GM21825 (cell line): ENCODE data around the gene ENOX1.
"Not testable (repeated sequence)": the region's sequence is repeated elsewhere in the genome, so short reads cannot be mapped to it uniquely, and the experiment has no call there.

Source experiments
- ATAC-seq: cut with Tn5 transposase; IDR thresholded peaks from one replicate; pipeline ENCODE4 v1.9.1; 2021; ENCODE audit warnings: mild to moderate bottlenecking, moderate library complexity; ENCODE audit not compliant: unreplicated experiment

ENOX1 gene

DNA sequence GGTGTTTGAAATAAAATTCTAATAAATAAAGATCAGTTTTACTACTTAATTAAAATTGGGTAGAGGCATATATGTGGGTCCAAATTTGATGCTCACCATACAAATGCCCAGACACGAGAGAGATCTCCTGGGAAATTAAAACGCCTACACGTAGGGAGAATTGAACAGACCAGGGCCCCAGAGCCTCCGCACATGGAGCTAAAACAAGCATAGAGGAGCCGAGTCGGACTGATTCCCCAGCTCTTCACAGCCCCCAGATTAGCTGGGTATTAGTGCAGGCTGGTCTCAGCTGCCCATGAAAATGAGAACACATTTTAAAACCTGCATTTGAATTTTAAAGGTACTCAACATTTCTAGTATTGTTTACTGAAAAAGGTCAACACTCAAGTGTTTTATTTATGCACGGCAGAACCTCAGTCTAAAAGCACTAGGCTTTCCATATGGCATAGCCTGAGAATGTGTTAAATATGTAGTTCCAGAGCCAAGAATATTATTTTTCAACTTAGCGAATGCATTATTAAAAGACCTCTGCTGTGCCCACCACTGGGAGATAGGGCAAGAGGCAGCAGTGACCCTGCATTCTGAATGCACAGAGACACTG is 344.8 kb downstream of the ENOX1 start:
- ATAC-seq: no peak

DNA sequence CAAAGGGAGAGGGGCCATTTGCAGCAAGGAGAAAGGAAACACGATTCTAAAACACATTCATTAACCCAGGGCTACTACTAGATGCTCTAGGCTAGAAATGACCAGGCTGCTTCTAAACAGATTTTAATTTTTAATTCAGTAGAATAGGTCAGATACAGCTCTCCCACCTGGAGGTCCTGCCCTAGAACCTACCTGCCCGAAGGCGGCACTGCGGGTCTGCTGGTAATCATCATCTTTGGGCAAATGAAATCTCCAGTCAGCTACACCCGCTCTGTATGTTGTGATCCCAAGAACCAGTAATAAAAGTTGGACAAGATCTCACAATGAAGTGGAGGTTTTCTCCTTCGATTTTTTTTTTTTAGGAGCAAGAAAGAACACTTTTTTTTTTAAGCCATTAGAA is 345.3 kb downstream of the ENOX1 start:
- ATAC-seq: no peak

DNA sequence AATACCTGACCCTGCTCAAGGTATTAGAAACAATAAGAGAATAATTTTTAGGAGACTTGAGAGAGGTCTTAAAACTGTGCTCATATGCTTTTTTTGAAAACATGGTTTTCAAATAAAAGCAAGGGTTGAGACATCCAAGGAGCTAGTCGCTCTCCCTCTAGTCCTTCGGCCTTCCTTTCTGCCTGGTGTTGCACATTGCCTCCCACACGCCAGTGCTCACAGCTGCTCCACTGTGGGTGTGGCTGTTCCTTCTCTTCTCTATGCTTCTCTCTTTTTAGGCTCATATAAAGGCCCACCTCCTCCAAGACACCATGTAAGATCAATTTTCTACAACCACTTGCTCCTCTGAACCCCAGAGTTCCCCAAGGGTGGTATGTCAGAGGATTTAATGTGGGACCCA is 352.6 kb downstream of the ENOX1 start:
- no peak for ATAC-seq

DNA sequence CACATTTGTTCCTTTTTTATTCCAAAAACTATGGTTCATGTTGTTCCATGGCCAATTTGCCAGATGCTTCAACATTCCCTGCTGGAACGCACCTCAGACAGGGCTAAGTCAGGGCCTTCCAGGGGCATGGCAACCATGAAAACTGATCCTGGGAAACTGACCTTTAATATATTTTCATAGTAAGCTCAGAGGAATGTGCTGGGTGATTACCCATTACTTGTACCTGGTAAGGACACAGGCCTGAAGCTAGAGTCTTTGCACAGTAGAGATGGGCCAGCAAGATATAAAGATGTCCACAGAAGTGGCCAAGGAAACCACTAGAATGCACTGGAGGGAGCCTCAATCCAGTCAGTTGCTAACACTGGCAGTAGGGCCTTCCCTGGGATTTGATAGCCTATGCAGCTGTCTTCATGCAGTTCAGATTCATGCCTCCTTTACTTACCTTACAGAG is 353.1 kb downstream of the ENOX1 start:
- ATAC-seq: no peak

DNA sequence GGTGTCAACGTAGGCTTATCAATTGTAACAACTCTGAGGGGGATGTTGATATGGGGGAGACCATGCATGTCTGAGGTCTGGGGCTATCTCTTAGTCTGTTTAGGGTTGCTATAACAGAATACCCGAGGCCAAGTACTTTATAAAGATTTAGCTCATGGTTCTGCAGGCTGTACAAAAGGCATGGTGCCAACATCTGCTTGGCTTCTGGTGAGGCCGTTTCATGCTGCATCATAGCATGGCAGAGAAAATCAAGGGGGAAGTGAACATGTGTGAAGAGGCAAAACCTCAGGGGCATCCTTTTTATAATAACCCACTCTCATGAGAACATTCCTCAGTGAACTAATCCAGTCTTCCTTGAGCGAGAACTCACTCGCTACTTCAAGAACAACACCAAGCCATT is 353.8 kb downstream of the ENOX1 start:
- no peak for ATAC-seq

DNA sequence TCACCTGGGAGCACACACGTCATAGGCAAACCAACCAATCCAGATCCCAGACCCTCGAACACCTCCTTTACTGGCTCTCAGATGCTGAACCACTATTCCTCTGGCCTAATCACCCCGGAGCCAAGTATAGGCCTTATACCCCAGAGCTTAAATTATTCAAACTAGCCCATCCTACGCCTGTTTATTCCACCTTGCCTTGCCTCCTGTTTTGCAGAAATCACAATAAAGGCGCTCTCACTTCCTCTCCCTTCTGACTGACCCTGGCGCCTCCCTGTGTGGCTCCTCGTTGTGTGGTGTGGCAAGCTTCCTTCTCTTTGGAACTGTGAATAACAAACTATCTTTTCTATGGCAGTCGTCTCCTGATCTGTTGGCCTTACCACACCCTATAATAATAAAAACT is 354.9 kb downstream of the ENOX1 start:
- ATAC-seq: no peak

DNA sequence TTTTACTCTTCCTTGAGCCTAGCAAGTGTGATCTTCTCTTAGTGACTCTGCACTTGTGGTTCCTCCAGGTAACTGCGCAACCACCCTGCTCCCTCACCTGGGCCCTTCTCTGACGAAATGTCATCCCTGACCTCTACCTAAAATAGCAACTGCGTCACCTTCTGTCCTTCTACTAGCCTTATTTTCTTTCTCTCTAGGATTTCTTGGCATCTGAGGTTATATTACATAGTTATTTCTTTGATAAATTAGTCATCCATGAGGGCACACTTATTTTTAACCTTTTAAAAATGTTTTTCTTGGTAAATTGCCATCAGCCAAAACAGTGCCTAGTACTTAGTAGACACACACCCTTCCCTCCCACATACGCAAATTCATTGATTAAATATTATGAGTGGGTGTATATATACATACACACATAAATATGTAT is 355.5 kb downstream of the ENOX1 start:
- no peak for ATAC-seq

DNA sequence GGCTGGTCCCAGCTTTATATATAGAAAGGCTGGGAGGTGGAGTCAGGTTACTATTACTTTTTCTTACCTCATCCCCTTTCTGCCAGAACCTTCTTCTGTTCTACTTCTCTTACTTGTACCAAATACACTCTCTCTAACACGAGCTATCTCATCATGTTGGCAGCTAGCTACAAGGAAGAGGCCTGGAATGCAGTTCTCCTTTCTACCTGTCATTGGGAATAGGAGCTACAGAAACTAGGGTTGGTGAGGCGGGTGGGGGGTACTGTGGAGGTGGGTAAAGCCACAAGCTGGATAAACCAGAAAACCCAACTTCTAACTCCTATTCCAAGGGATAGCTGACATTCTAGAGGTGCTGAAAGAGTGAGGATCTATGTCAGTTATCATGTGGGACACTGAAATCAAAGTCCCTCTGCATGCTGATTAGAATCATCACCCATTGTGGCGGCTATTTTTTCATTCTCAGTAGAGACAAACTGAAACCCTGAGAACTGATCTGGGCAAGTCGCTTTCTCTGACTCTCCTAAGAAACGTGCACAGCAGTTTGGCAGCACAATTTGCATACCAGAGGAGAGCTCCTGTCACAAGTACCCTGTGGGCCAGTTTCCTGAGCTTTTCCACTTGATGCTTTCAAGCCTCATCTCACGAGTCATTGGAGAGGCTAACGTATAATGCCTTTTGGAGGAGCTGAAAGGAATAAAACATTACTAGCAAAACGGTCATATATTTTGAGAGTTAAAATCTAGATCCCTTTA is 358.1 kb downstream of the ENOX1 start:
- ATAC-seq: no peak

DNA sequence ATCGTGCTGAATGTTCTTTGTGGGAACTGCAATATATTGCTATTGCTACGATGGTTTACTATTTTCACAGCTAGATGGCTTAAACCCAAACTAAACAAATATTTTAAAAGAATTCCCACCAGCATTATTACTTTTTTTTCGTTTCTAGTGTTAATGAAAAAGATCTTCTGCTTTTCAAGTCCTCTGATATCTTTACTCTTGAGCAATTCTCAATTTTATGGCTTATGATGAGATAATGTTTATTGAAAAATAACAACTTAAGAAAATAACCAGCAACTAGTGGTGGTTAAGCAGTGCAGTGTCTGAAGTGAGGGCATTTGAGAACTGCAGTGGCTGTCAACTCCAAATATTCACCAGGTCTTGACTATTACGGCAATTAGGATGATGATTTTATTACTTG is 360.4 kb downstream of the ENOX1 start:
- no peak for ATAC-seq

DNA sequence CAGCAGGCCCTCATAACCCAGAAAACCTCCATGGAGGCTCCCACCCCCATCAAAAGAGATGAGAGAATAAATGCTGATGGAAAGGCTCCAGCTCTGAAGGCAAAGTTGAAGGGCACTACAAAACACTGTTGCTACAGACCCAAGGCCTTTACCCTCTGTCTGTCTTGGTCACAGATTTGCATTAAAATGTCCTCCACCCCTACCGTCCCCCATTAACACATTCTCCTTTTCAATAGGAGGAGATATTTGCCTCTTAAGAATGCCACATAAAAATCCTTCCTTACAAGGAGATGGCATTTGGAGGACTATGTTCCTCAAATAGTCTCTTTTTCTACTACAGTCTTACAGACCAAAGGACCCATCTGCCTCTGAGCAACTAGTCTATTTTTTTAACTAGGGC is 361.5 kb downstream of the ENOX1 start:
- ATAC-seq: no peak

DNA sequence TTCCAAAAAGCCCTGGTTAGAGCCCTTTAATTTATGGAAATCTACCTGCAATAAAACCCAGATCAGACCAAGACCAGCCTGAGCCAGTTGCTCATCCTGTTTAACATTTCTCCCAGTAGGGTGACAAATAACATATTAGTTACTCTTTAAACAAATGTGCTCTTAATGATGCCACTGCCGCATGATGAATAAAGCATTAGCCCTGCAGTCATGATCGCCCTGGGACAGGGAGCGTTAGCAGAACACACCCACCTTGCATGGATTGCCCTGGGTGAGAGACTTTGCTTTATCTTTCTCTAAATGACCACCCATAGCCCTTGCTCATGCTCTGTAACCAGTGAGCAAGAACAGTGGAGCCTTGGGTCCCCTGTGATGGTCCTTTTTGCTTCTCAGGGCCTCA is 362.4 kb downstream of the ENOX1 start:
- ATAC-seq: no peak

DNA sequence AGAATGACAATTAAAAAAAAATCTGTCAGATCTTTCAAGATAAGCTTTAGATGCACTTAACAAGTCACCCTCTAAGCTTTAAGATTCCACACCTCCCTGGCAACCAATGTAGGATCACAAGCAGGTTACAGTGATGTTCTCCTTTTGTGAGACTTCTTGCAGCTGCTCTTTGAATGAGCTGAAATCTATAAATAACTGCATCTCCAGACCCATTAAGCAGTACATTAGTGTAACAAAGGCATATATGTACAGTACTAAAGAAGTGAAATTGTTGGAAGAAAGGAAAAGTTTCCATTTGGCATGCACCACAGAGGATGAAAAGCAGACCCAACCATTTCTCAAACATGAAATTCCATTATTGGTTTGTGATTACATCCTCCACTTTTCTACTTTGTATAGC is 364.7 kb downstream of the ENOX1 start:
- no peak for ATAC-seq

DNA sequence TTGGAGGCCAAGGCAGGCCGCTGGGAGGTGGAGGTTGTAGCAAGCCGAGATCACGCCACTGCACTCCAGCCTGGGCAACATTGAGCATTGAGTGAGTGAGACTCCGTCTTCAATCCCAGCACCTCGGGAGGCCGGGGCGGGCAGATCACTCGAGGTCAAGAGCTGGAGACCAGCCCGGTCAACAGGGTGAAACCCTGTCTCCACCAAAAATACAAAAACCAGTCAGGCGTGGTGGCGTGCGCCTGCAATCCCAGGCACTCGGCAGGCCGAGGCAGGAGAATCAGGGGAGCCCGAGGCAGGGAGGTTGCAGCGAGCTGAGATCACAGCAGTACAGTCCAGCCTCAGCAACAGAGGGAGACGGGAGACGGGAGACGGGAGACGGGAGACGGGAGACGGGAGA is 369.9 kb downstream of the ENOX1 start:
- not testable (repeated sequence) for ATAC-seq

DNA sequence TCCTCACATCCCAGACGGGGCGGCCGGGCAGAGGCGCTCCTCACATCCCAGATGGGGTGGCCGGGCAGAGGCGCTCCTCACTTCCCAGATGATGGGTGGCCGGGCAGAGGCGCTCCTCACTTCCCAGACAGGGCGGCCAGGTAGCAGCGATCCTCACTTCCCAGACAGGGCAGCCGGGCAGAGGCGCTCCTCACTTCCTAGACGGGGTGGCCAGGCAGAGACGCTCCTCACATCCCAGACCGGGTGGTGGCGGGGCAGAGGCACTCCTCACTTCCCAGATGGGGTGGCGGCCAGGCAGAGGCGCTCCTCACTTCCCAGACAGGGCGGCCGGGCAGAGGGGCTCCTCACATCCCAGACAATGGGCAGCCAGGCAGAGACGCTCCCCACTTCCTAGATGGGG is 370.4 kb downstream of the ENOX1 start:
- not testable (repeated sequence) for ATAC-seq

DNA sequence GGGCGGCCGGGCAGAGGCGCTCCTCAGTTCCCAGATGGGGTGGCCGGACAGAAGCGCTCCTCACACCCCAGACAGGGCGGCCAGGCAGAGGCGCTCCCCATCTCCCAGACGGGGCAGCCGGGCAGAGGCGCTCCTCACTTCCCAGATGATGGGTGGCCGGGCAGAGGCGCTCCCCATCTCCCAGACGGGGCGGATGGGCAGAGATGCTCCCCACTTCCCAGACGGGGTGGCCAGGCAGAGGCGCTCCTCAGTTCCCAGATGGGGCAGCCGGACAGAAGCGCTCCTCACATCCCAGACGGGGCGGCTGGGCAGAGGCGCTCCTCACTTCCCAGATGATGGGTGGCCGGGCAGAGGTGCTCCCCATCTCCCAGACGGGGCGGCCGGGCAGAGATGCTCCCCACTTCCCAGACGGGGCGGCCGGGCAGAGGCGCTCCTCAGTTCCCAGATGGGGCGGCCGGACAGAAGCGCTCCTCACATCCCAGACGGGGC is 370.8 kb downstream of the ENOX1 start:
- ATAC-seq: not testable (repeated sequence)

DNA sequence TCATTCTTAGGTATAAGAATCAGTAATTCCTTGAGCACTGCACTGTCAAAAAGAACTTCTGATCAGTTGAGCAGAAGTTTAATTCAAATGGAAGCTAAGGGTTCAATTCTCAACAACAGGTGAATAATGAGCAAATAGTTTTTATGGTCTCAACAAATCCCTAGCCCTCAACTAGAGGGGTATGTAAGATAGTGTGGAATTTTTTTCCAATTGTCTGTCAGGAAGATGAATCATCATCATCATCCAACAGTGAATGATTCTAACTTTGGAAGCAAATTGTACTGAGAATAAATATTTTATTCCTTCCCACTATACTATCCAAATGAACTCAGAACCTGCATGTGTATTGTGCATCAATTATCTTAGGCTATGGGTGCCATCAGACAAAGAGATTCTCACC is 372.7 kb downstream of the ENOX1 start:
- no peak for ATAC-seq

DNA sequence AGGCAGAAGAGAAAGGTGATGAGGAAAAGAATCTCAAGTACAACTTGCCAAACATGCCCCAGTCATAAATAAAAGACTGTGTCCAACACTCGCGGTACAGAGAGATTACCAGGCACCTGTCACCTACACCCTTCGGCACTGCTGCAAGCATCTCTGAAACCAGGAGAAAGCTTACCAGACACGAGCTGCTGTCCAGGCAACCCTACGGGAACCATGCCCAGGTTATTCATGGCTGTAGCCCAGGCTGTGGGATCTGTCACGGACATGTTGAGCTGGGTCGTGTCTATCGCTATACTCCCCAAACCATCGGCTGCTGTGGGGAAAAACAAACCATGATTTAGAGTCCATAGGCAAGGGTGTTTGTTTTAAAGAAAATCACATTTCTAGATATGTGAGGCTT is 375.0 kb downstream of the ENOX1 start:
- ATAC-seq: no peak

DNA sequence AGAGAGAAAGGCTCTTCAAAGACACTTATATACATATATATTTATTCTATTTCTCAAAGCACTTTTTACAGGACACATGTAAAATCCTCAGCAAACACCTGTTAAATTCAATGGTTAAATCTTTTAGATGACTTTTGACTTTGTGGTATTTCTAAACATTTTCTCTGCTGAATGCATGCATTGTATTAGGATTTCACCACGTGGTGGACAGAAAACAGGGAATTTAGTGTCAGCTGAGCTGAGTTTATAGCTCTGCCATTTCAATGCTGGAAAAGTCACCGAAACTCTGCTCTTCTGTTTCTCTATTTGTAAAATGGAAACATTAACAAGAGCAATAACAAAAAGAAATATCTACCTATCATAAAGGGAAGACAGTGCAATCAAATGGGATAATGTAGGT is 375.6 kb downstream of the ENOX1 start:
- no peak for ATAC-seq

DNA sequence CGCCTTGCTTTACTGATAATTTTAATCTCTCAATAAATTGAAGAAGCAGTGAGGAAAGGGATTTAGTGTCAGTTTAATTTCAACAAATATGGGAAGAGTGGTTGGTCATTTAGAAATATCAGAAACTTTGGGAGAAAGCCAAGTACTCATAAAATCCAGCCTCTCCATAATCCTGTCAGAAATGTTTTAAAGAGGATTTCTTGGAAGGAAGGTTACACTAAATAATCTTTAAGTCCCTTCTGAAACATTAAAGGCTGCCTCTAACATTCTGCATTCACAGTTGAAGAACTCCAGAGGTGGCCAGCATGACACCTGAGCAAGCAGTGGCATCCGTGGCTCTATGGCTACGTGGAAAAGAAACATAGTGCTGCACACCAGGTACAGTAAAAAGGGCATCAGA is 378.5 kb downstream of the ENOX1 start:
- no peak for ATAC-seq

DNA sequence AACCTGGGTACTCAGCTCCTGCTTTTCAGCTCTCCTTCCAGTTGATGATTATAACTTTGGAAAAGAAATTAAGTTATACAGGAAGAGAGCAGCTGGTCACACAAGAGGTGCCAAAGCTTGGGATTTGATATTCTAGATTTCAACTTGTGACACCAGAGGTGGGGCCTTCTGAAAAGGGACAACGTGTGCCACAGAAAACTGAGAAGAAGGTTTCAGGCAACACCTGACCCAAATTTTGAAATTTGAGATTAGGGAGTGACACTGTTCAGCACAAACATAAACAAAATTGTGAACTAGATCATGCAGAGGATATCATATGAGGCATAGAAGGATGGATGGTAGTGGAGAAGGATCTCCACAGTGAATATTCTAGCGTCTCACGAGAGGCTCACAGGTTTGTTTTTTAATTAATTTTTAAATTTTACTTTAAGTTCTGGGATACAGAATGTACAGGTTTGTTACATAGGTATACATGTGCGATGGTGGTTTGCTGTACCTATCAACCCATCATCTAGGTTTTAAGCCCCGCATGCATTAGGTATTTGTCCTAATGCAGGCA is 379.7 kb downstream of the ENOX1 start:
- ATAC-seq: no peak

DNA sequence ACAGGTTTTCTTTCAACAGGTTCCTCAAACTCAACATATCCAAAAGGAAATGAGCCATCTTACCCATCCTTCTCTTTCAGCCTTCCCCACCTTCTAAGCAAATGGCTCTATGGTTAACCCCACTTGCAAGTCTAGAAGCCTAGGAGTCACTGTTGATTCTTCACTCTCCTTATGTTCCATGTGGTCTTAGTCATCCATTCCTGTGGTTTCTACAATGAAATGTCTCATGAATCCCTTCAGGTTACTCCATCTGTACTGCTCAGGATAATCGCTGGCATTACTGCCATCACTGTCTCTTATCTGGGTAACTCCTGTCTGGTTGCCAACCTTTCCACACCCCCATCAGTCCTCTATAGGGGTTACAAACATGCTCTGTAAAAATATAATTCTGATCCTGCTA is 381.3 kb downstream of the ENOX1 start:
- ATAC-seq: no peak

DNA sequence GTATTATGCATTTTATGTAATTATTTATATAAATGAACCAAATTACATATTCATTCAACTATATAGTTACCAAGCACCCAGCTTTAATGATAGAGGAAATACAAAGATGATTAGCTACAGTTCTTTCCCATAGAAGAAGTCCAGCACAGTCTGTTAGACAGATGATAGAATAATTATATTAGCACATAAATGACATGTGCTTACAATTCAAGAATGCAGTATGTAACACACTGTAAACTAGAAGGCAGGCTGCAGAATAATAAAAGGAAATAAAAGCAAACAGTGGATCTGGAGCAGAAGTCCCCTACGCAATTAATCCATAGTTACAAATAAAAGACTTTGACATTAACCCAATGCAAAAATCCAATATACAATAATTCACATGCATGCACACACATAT is 384.4 kb downstream of the ENOX1 start:
- no peak for ATAC-seq
